HT1080 (cell line): ENCODE results near the gene RXYLT1. TPM values are rescaled to one million over a fixed set of nuclear protein-coding genes. Genes with fewer than 3 reads are reported as not detected.

Source experiments
- DNase-seq: peaks from one replicate; pipeline ENCODE4 v3.0.0-alpha.2; 2015; ENCODE audit warnings: low read depth
- total RNA-seq: library from RNA; depleted of rRNA; stranded (reverse); fragments of >200 nt; shearing (Covaris generic); gene quantifications from 2 replicates; pipeline ENCODE4 v1.2.3, GENCODE V29; 2014

The RXYLT1 gene
- total RNA-seq, 1 experiment from 2014 or later = 38.1 TPM

GRCh38 chr12:63795944-63796343, 16.2 kb downstream of the RXYLT1 start:
- no peak for DNase-seq

DNA sequence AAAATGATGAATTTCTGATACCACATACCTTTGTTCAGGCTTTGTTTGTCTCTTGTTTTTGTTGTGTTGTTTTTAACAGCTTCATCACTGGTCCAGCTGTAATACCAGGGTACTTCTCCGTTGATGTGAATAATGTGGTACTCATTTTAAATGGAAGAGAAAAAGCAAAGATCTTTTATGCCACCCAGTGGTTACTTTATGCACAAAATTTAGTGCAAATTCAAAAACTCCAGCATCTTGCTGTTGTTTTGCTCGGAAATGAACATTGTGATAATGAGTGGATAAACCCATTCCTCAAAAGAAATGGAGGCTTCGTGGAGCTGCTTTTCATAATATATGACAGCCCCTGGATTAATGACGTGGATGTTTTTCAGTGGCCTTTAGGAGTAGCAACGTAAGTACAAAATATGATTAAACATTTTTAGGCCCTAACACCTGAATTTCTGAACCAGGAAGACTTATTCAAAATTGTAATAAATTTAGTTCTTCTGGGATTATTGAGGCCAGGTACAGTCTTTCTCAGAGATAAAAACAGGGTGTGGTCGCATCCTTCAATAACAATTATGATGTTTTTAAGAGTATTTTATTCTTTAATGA, 22.4 kb downstream of the RXYLT1 start:
- peak; percentile 27 for DNase-seq

GRCh38 chr12:63804746-63805145, 25.0 kb downstream of the RXYLT1 start:
- DNase-seq = no peak

- DNase-seq = no peak
Measured at GRCh38 chr12:63805704-63806672, 26.3 kb downstream of the RXYLT1 start.

- DNase-seq = no peak
Measured at GRCh38 chr12:63808631-63809030, 28.9 kb downstream of the RXYLT1 start.

- DNase-seq = no peak
Measured at GRCh38 chr12:63809566-63809965, 29.9 kb downstream of the RXYLT1 start.

DNA sequence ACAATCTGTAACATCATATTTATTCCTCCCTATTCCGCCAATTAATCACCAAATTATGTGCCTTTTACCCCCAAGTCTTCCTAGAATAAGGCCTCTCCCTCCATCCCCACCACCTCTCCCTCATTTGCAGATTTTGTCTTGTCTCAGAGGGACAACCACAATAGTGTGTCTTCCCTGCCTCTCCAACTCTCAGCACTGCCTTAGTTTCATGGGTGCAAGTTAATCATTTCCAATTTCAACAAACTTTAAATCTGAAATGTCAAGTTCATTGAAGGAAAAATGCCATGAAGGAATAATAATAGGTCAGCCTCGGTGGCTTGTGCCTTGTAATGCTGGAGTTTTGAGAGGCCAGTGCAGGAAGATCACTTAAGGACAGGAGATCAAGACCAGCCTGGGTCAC, 31.6 kb downstream of the RXYLT1 start:
- DNase-seq = no peak

- no peak for DNase-seq
Measured at GRCh38 chr12:63811755-63812154, 32.0 kb downstream of the RXYLT1 start.

DNA sequence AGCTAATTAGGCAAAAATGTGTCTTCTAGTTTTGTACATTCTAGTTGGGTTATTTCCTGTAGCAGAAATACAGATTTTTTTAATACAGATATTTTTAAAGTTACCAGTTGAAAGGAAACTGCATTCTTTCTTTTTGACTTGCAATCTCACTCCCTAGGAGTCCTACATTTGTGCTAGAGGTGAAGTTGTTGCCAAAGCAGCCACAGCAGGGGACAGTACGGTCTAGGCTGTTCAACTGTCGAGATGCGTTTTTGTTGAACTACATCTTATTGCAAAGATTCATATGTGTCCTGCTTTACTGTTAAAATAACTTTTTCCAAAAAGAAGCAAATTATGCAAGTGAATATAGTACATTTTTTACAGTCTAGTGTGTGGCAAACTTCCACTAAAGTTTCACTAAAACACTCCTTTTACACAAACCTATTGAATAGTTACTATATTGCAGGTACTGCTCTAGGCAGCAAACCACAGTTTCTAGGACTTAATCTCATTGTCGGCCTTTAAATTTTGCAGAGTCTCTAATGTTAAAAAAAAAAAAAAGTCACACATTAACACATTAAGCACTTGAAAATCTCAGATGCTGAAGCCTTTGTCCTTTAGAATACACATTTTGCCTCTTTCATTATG, 34.5 kb downstream of the RXYLT1 start:
- DNase-seq = no peak

DNA sequence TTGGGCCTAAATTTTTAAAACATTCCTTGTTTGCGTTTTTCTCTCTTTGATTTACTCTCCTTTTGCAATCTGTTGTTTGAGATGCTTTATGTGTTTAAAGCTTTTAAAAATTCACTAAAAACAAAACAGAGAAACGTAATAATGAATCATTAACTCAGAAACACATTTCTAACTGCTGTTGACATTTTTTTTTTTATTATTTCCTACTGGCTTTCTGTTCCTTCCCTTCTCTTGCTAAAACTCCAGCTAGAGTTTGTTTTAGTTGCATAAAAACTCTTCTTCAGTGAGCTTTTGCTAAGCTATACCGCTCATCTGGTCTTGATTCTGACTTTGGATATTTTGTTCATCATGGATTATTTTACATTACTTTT, 35.8 kb downstream of the RXYLT1 start:
- no peak for DNase-seq

DNA sequence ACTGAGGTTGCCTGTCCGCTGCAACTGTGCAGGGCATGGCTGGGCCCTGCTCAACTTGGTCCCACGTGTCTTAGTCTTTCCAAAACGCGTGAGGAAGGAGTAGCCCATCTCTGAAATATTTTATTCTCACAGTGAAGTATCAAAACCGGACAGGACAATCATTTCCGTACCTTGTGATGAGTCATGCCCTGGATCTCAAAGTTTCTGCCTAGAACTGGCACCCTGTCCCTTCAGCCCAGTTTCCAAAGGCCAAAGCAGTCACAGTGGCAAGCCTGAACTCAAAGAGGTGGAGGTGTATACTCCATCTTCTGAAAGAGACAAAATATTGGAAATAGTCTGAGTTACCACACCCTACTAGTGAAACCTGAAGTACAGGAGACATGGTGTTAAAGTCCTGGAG, 36.3 kb downstream of the RXYLT1 start:
- DNase-seq = peak; percentile 32

GRCh38 chr12:63820427-63820826, 40.7 kb downstream of the RXYLT1 start:
- DNase-seq = no peak

- DNase-seq = no peak
Measured at GRCh38 chr12:63821781-63822251, 42.1 kb downstream of the RXYLT1 start.

DNA sequence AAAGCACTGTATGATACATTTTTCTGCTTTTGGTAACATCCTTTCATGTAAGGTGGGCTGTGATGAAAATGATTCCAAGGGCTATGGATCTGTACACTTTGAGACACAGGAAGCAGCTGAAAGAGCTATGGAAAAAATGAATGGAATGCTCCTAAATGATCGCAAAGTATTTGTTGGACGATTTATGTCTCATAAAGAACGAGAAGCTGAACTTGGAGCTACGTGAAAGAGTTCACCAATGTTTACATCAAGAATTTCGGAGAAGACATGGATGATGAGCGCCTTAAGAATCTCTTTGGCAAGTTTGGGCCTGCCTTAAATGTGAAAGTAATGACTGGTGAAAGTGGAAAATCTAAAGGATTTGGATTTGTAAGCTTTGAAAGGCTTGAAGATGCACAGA, 42.6 kb downstream of the RXYLT1 start:
- no peak for DNase-seq

DNA sequence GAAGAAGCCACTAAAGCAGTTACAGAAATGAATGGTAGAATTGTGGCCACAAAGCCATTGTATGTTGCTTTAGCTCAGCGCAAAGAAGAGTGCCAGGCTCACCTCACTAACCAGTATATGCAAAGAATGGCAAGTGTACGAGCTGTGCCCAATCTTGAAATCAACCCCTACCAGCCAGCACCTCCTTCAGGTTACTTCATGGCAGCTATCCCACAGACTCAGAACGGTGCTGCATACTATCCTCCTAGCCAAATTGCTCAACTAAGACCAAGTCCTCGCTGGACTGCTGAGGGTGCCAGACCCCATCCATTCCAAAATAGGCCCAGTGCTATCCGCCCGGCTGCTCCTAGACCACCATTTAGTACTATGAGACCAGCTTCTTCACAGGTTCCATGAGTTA, 43.3 kb downstream of the RXYLT1 start:
- no peak for DNase-seq

- peak; percentile 56 for DNase-seq
Measured at GRCh38 chr12:63826006-63826585, 46.4 kb downstream of the RXYLT1 start.

- no peak for DNase-seq
Measured at GRCh38 chr12:63828867-63829266, 49.2 kb downstream of the RXYLT1 start.

DNA sequence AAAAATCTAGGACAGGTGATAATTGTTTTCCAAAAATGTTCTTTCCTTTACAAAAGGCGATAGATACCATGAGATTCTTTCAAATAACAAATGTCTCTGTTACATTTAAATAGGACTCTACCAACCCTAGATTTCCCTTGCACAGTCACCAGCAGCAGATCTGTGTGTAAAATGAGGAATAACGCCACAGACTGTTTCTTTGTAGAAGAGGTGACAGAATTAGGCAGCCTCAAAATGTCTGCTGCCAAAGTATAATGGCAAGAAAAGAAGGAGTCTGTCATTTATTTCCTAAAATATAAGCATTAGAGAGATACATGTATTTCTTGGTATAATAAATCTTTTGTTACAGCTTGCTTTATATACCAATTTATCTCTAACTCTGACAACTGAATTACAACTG, 56.3 kb downstream of the RXYLT1 start:
- DNase-seq = no peak

DNA sequence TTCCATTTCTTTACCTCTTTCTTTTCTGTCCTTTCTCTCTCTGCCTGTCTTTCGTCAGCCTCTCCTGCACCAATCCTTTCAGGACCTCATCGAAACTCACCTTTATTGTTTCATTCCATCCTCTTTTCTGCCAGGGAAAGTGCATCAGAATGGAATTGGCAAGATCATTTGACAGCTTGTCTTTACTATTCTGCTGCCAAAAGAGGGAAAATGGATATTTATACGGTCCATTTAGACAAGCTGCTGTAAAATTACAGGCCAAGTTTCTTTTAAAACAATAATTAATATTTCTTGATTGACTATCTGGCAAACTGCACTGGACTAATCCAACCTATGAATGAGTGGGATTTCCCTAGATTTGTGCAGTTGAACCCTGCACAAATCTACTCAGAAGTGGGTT, 57.2 kb downstream of the RXYLT1 start:
- no peak for DNase-seq

DNA sequence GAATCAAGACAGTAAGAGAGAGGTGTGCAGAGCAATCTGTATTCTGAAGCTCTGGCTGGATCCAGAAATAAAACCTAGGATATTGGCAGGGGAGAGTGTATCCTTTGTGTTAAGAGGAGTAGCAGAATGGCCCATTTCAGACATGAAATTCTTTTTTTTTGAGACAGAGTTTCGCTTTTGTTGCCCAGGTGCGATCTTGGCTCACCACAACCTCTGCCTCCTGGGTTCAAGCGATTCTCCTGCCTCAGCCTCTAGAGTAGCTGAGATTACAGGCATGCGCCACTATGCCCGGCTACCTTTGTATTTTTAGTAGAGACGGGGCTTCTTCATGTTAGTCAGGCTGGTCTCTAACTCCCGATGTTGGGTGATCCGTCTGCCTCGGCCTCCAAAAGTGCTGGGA, 58.7 kb downstream of the RXYLT1 start:
- DNase-seq = no peak

DNA sequence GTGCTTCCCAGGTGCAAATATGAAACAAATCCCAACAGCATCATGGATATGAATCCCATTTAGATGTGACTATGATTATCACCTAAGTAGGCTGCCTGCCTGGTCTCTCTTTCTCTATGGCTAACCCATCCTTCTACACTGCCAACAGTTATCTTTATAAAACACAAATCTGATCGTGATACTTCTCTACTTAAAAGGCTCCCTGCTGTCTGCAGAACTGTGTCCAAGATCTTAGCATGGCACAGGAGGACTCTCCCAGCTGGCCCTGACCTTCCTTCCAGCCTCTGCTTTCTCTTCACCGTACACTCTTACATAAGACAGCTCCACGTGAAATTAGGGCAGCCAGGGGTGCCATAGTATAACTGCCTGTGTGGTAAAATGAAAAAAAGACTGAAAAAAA, 61.3 kb downstream of the RXYLT1 start:
- DNase-seq = no peak

- no peak for DNase-seq
Measured at GRCh38 chr12:63841571-63841970, 61.9 kb downstream of the RXYLT1 start.
